ENCODE data around the gene ST8SIA2. TPM values are rescaled to one million over a fixed set of nuclear protein-coding genes. Genes with fewer than 3 reads are reported as not detected.
"Not testable (repeated sequence)": the region's sequence is repeated elsewhere in the genome, so short reads cannot be mapped to it uniquely, and the experiment has no call there.

Gene ST8SIA2
- total RNA-seq, 2 donors from 2014 or later, result 0.35 to 0.37 TPM

DNA sequence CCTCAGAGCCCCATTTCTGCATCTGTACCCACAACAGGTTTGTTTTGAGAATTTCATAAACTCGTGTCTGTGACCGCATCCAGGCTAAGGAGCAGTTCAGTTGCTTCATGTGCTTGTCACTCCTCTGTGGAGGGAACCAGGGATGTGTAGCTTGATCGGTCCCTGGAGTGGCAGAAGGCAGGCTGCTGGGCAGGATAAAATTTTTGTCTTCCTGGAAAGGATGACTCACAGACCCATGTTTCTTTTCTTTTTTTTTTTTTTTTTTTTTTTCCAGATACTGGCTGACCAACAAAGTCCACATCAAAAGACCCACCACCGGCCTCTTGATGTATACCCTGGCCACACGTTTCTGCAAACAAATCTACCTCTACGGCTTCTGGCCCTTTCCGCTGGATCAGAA lies 70.1 kb downstream of the ST8SIA2 start:
- DNase-seq (ENCODE audit: low spot score), result no peak
- Histone ChIP-seq H3K27ac (no peak overlapping the region), H3K4me1 (no peaks in the 10 kb centered on the region), H3K9me3 (no peaks in the 10 kb centered on the region), H3K36me3 (no peaks in the 10 kb centered on the region), H3K27me3 (no peaks in the 10 kb centered on the region), H3K4me3 (no peak overlapping the region)
- TF ChIP-seq, protein P1, sequence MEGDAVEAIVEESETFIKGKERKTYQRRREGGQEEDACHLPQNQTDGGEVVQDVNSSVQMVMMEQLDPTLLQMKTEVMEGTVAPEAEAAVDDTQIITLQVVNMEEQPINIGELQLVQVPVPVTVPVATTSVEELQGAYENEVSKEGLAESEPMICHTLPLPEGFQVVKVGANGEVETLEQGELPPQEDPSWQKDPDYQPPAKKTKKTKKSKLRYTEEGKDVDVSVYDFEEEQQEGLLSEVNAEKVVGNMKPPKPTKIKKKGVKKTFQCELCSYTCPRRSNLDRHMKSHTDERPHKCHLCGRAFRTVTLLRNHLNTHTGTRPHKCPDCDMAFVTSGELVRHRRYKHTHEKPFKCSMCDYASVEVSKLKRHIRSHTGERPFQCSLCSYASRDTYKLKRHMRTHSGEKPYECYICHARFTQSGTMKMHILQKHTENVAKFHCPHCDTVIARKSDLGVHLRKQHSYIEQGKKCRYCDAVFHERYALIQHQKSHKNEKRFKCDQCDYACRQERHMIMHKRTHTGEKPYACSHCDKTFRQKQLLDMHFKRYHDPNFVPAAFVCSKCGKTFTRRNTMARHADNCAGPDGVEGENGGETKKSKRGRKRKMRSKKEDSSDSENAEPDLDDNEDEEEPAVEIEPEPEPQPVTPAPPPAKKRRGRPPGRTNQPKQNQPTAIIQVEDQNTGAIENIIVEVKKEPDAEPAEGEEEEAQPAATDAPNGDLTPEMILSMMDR (IDR thresholded peaks at IDR 0.05), result no peak

DNA sequence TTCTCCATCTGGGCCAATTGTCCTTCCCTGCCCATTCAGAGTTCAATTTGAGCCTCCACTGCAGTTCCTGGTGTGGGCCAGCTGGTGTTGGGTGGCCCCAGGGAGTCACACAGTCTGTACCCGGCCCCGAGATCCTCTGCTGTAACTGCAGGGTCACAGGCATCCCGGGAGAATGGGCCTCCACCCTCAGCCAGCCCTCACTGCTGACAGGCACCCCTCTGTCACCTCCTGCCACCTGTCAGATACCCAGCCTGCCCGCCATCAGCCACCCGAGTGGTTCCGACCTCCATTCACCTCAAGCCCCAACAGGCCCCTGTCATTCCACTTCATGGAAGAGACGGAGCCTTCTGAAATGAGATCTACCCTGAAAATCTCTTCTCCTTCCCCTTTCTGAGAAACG lies 73.2 kb downstream of the ST8SIA2 start:
- Histone ChIP-seq H3K27me3 (no peaks in the 10 kb centered on the region), H3K27ac (no peak overlapping the region), H3K9me3 (no peaks in the 10 kb centered on the region), H3K36me3 (no peaks in the 10 kb centered on the region), H3K4me3 (no peak overlapping the region), H3K4me1 (no peaks in the 10 kb centered on the region)
- DNase-seq (ENCODE audit: low spot score), result no peak
- TF ChIP-seq, protein P1 (IDR thresholded peaks at IDR 0.05), result no peak

DNA sequence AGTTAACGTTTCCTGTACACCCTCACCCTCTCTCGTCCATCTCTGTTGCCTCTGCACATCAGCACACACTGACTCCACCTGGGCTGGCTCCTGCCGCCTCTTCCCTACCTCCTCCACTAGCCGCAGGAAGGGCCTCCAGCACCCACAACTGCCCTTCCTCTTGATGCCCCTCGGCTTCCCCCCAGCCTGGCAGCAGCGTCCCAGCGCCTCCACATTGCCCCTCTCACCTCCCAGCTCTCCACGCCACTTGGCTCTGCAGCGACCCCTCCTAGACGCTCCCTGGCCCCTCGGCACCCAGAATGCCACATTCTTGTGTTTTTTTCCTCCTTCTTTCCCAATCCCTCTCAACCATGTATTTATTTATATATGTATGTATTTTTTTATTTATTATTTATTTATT lies 73.6 kb downstream of the ST8SIA2 start:
- peak; percentile 7 for DNase-seq (ENCODE audit: low spot score)
- TF ChIP-seq, protein P1 (IDR thresholded peaks at IDR 0.05), result no peak
- no peaks in the 10 kb centered on the region for H3K36me3 ChIP-seq
- no peaks in the 10 kb centered on the region for H3K4me1 ChIP-seq
- no peak overlapping the region for H3K27ac ChIP-seq
- no peaks in the 10 kb centered on the region for H3K27me3 ChIP-seq
- no peaks in the 10 kb centered on the region for H3K9me3 ChIP-seq
- H3K4me3 ChIP-seq, result no peak overlapping the region

DNA sequence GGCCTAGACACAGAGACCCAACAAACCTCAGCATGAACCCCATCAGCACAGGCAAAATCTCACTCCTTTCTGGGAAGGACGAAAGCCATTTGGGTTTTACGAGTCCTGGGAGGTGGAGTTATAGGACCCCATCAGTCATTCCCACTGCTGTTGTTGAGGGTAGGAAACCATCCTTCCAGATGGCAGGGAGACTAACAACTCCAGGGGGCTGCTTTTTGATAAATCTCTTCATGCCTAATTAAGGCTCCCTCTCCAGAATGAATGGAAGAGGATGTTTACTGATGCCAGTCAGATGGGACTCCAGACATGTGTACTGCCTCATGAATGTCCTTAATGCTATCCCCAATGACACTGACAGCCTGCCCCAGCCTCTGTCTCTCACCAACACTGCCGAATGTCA lies 75.3 kb downstream of the ST8SIA2 start:
- DNase-seq (ENCODE audit: low spot score), result peak; percentile 1
- TF ChIP-seq, protein P1 (IDR thresholded peaks at IDR 0.05), result no peak
- no peak overlapping the region for H3K27ac ChIP-seq
- no peaks in the 10 kb centered on the region for H3K4me1 ChIP-seq
- H3K4me3 ChIP-seq, result no peak overlapping the region
- H3K9me3 ChIP-seq, result no peaks in the 10 kb centered on the region
- H3K36me3 ChIP-seq, result no peaks in the 10 kb centered on the region
- H3K27me3 ChIP-seq, result no peaks in the 10 kb centered on the region

DNA sequence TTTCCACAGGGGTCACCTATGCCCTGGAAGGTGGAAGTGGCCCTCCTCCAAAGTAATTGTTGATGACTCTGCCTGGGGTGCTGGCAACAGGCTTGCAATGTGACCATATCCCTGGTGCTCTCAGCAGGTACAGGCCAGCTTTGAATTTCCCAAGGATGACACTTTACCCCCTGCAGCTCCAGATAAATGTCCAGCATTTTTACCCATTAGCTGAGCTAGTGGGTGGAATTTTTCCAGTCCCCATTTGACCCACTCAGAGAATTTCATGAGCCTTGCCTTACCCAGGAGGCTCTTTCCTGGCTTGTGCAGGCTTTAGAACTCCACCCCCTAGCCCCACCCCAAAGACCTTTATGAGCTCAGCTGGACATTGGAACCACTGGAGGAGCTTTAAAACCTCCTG lies 77.6 kb downstream of the ST8SIA2 start:
- Histone ChIP-seq H3K9me3 (no peaks in the 10 kb centered on the region), H3K4me1 (no peaks in the 10 kb centered on the region)
- no peak for DNase-seq (ENCODE audit: low spot score)

DNA sequence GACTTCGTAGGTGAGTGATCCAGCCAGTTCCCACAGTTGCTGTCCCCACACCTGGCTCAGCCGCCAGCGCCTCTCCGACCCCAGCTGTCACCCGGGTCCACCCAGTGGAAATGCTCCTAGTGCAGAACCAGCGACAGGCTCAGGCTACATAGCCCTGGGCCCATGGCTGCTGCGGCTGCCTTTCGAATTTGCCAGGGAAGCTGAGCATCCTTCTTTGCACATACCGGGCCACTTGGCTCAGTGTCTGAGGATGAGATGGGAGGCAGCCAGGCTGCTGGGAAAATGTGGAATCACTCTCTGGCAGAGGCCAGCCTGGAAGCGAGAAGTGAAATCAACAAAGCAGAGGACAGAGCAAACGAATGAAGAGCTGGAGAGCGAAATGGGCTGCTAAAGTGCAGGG lies 80.1 kb downstream of the ST8SIA2 start:
- H3K4me3 ChIP-seq, result no peak overlapping the region
- no peaks in the 10 kb centered on the region for H3K9me3 ChIP-seq
- peak; percentile 52 for DNase-seq (ENCODE audit: low spot score)
- H3K4me1 ChIP-seq, result no peaks in the 10 kb centered on the region
- no peaks in the 10 kb centered on the region for H3K36me3 ChIP-seq
- TF ChIP-seq, protein P1 (IDR thresholded peaks at IDR 0.05), result no peak
- H3K27ac ChIP-seq, result no peak overlapping the region
- no peaks in the 10 kb centered on the region for H3K27me3 ChIP-seq

More for the DNA sequence above, 77.6 kb downstream of the ST8SIA2 start:
- Histone ChIP-seq H3K27ac (no peak overlapping the region), H3K36me3 (no peaks in the 10 kb centered on the region), H3K27me3 (no peaks in the 10 kb centered on the region), H3K4me3 (no peak overlapping the region)
- TF ChIP-seq, protein P1 (IDR thresholded peaks at IDR 0.05), result no peak

DNA sequence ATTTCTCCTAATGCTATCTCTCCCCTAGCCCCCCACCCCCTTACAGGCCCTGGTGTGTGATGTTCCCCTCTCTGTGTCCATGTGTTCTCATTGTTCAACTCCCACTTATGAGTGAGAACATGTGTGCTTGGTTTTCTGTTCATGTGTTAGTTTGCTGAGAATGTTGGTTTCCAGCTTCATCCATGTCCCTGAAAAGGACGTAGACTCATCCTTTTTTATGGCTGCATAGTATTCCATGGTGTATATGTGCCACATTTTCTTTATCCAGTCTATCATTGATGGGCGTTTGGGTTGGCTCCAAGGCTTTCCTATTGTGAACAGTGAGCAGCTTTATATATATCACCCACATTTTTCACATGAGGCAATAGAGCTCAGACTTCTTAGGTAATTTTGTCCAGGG lies 86.0 kb downstream of the ST8SIA2 start:
- H3K27ac ChIP-seq; DNase-seq (ENCODE audit: low spot score); H3K4me3 ChIP-seq; H3K4me1 ChIP-seq; H3K36me3 ChIP-seq; H3K9me3 ChIP-seq; H3K27me3 ChIP-seq: not testable (repeated sequence)
